HepG2 (cell line): Measurements from ENCODE around the gene MARK4.

Source experiments
- ARID4A ChIP-seq: sonication (generic); formaldehyde crosslinking; IDR thresholded peaks from 2 replicates; pipeline ENCODE4 v1.5.0; 2020; ENCODE audit warnings: mild to moderate bottlenecking, missing genetic modification reagents, borderline replicate concordance
- CTCF ChIP-seq: sonication (generic); formaldehyde crosslinking; IDR thresholded peaks from 2 replicates; pipeline ENCODE4 v1.5.0; 2020; ENCODE audit warnings: mild to moderate bottlenecking, missing genetic modification reagents, moderate library complexity
- EP300 ChIP-seq, 3 experiments: sonication (generic) in 1 of 3; formaldehyde crosslinking in 1 of 3; IDR thresholded peaks; 2 replicates each; pipeline versions ENCODE4 v1.5.1 to v1.6.1; 2011 to 2020; ENCODE audit warnings: low read depth in 2 of 3, low read length in 2 of 3, borderline replicate concordance in 1 of 3, improper control_type of control experiment in 1 of 3, mild to moderate bottlenecking in 1 of 3, missing genetic modification reagents in 1 of 3, moderate library complexity in 1 of 3
- EZH2 ChIP-seq: conservative IDR thresholded peaks from 2 replicates; pipeline ENCODE4 v1.6.1; 2012; ENCODE audit warnings: mild to moderate bottlenecking, low read depth, low read length, moderate library complexity
- HNF1A ChIP-seq, 2 experiments: sonication (generic) in 1 of 2; formaldehyde crosslinking in 1 of 2; IDR thresholded peaks; 2 replicates each; pipeline versions ENCODE4 v1.4.0 to v1.6.1; 2016 to 2020; ENCODE audit warnings: borderline replicate concordance in 1 of 2, low read depth in 1 of 2, mild to moderate bottlenecking in 1 of 2, missing genetic modification reagents in 1 of 2
- KDM1A ChIP-seq: IDR thresholded peaks from 2 replicates; pipeline ENCODE4 v1.6.1; 2016; ENCODE audit warnings: missing compliant biosample characterization
- MAZ ChIP-seq, 2 experiments: sonication (generic) in 1 of 2; formaldehyde crosslinking in 1 of 2; IDR thresholded peaks; 2 replicates each; pipeline versions ENCODE4 v1.5.0 to v1.6.1; 2012 to 2020; ENCODE audit warnings: low read depth in 2 of 2, mild to moderate bottlenecking in 2 of 2, borderline replicate concordance in 1 of 2, improper control_type of control experiment in 1 of 2, low read length in 1 of 2, missing genetic modification reagents in 1 of 2, moderate library complexity in 1 of 2
- MLXIP ChIP-seq: sonication (generic); formaldehyde crosslinking; IDR thresholded peaks from 2 replicates; pipeline ENCODE4 v1.9.0; 2021; ENCODE audit warnings: missing genetic modification reagents, borderline replicate concordance
- MTF1 ChIP-seq: sonication (generic); formaldehyde crosslinking; IDR thresholded peaks from 2 replicates; pipeline ENCODE4 v1.5.0; 2020; ENCODE audit warnings: missing genetic modification reagents
- MXD4 ChIP-seq: IDR thresholded peaks from 2 replicates; pipeline ENCODE4 v1.6.1; 2016; ENCODE audit warnings: mild to moderate bottlenecking, missing biosample characterization, missing genetic modification reagents
- USF2 ChIP-seq, 2 experiments: sonication (generic) in 1 of 2; formaldehyde crosslinking in 1 of 2; IDR thresholded peaks; 2 replicates each; pipeline versions ENCODE4 v1.5.1 to v1.6.1; 2011 to 2020; ENCODE audit warnings: borderline replicate concordance in 1 of 2, low read depth in 1 of 2, low read length in 1 of 2, mild to moderate bottlenecking in 1 of 2, missing genetic modification reagents in 1 of 2, moderate library complexity in 1 of 2
- ZFX ChIP-seq: sonication (generic); formaldehyde crosslinking; IDR thresholded peaks from 2 replicates; pipeline ENCODE4 v1.4.0; 2020; ENCODE audit warnings: mild to moderate bottlenecking, low read depth, missing genetic modification reagents, moderate library complexity
- TF ChIP-seq, protein P1 (sequence below): sonication (generic); formaldehyde crosslinking; IDR thresholded peaks from 2 replicates; pipeline ENCODE4 v1.4.0; 2020; ENCODE audit warnings: missing genetic modification reagents, low read depth, mild to moderate bottlenecking, borderline replicate concordance

DNA sequence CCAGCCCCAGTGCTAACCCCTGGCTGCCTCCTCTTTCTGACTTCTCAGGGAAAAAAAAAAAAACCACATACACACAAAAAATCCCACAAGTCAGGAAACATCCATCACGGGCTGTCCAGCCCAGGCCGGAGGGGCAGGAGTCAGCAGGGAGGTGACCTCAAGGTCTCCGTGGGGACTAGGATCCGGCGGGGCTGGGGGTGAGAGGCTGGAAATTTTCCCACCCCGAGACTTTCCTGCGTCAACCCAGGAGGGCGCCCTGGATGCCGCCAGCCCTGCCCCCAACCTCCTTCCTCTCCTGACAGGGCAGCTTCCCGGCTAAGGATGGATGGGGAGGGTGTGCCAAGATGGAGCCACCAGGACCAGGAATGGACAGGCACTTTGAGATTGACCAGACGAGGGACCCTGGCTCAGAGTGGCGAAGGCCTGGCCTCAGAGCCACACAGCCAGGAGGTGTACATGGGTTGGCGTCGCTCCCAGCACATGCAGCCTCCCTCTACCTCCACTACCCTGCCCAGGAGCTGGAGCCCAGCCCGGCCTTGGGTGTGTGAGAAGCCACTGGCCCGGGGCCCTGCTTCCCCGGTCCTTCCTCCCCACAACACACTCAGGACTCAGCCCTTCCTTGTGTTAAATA is 39.2 kb upstream of the MARK4 start:
- TF ChIP-seq MLXIP (CRISPR knock-in tag) (no peak), ZFX (CRISPR knock-in tag) (no peak), KDM1A (no peak), CTCF (CRISPR knock-in tag) (no peak), HNF1A (IDR thresholded peaks at IDR 0.05; ENCODE audit: low read depth) (no peak), HNF1A (CRISPR knock-in tag; IDR thresholded peaks at IDR 0.05; ENCODE audit: borderline replicate concordance) (no peak), EZH2 (no peak), USF2 (IDR thresholded peaks at IDR 0.05; ENCODE audit: low read depth, low read length) (no peak), USF2 (CRISPR knock-in tag; IDR thresholded peaks at IDR 0.05; ENCODE audit: borderline replicate concordance) (no peak), EP300 (IDR thresholded peaks at IDR 0.05; ENCODE audit: low read depth in 2 of 2, low read length in 2 of 2) (no peak), EP300 (CRISPR knock-in tag; IDR thresholded peaks at IDR 0.05; ENCODE audit: borderline replicate concordance) (no peak), ARID4A (CRISPR knock-in tag) (no peak), MXD4 (CRISPR knock-in tag) (no peak), MAZ (IDR thresholded peaks at IDR 0.05; ENCODE audit: borderline replicate concordance, low read depth, low read length) (no peak), MAZ (CRISPR knock-in tag; IDR thresholded peaks at IDR 0.05; ENCODE audit: low read depth) (no peak), MTF1 (no peak)
- TF ChIP-seq, protein P1, sequence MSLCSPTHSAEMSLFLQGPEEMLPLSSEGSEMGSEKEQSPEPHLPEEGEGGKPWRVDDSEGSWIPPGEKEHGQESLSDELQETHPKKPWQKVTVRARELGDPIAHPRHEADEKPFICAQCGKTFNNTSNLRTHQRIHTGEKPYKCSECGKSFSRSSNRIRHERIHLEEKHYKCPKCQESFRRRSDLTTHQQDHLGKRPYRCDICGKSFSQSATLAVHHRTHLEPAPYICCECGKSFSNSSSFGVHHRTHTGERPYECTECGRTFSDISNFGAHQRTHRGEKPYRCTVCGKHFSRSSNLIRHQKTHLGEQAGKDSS (CRISPR knock-in tag): no peak
